ELF-1 (cell line): ENCODE measurements around the gene HS3ST5.
"Not testable (repeated sequence)": the region's sequence is repeated elsewhere in the genome, so short reads cannot be mapped to it uniquely, and the experiment has no call there.

Source experiments
- DNase-seq: peaks from one replicate; pipeline ENCODE4 v3.0.0-alpha.2; 2016; ENCODE audit warnings: low read depth, low spot score

HS3ST5 gene

DNA sequence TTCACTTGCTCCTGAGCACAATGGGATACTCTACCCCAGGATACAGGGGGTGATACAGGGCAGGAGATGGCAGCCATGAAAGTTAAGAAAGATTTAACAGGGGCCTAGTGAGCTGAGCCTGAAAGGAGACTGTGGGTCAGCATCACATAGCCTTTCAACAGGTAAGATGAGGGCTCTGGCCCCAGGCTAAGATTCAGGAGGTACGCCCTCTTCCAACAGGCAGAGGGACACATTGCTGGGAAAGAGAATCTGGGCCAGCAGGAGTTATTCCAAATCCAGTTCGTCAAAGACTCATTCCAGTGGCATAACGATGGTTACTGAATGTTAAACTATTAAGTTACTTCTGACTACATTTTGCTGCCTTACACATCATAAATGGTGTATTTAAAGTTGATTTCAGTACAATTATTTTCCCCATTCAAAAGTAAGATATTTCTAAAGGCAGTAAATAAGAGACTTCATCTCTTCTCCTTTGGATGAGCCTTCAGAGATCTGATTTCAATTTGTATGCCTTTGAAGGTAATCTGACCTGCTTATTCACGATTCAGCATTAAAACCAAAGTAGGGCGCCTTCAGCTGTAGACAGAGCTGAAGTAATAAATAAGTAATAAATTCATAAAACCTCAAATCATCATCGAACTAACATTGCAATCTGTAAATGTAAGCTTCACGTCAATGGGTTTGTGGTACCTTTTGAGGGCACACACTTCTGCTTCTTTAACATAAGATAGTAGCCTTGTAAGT lies 62.4 kb downstream of the HS3ST5 start:
- peak; percentile 6 for DNase-seq

DNA sequence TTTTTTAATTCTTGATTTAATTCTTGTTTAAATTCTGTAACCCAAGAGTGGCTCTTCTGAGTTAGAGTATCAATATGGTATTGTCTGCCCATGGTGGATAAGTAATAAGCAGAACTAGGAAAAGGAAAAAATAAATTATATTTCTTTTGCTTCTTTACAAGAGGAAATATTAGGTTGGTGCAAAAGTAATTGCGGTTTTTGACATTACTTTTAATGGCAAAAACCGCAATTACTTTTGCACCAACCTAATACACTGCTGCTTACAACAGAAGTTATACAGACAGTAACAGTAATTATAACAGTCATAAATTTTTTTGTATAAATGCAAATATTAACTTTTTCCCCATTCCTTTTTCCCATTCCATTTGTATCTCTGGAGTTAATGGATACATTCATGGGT lies 65.6 kb downstream of the HS3ST5 start:
- no peak for DNase-seq

DNA sequence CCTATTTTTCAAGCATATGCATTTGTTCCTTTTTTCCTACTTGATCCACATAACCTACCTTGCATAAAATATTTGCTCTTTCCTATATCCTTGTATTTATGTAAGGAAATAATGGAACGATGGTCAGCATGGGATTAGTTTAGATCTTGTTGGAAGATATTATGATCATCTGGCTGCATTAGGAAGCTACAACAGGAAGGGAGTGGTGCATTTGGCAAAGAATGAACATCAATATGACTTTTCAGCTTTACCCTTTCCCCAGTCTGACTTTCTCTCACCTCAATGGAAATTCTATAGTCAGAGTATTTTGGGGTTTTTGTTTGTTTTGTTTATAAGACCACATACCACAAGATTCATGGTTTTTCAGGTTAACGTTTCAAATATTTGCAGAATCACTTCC lies 66.0 kb downstream of the HS3ST5 start:
- DNase-seq, result no peak

DNA sequence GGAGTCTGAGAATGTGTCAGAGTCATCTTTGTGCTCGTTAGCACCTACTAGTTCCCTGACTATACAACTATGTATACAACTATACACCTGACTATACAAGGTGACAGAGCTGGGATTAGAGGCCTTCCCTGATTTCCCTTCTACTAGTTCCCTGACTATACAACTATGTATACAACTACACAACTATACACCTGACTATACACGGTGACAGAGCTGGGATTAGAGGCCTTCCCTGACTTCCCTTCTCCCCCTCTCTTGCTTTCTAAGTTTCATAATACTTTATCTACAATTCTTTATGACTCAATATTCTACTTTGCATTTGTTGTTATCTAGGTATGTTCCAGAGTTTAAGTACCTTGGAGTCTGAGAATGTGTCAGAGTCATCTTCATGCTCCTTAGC lies 68.0 kb downstream of the HS3ST5 start:
- DNase-seq, result no peak

DNA sequence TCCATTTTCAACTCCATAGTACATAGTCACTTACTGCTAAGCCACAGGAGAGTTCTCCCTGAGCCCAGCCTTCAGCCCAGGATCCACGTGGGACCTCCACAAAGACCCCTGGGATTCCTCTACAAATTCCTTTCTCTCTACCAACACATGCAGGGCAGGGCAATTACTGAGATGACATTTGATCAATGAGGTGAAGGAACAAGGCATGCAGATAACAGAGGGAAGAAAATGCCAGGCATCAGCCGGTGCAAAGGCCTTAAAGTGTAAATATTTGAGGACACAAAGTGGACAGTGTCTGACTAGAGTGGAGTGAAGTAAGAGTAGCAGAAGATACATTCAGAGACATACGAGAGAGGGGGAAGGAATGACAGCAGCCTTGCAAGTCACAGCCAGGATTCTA lies 70.2 kb downstream of the HS3ST5 start:
- peak; percentile 28 for DNase-seq

DNA sequence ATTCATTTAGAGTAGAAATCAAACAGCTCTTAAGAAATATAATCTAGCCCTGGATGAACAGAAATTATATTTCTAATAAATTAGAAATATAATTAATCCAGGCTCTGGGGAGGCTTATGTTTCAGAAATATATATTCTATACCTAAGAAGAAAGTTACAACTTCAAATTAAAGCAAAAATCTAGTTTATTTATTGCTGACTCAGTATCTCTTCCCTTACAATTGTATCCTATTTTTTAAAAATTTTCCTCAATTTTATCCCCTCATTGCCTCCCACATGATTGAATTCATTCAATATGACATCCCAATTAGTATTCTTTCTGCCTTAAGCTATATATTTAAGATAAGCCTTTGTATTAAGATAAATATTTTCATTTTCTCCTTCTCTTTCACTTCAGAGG lies 71.4 kb downstream of the HS3ST5 start:
- DNase-seq, result no peak

DNA sequence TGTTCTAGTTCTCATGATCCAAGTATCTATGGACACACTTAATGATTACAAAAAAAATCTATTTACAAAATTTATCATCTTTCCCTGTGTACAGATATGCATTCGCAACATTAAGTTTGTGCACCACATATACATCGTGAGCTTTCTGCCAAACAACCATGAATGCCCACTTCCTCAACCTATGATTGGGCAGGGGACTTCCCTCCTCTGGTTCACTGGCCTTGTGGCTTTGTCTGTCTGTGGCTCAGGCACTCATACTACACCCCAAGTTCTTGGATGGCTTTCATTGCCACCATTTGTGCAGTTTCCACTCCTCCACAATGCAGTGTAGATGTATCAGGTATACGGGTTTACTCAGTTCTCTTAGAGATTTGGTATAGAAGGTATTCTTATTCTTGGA lies 74.9 kb downstream of the HS3ST5 start:
- no peak for DNase-seq

DNA sequence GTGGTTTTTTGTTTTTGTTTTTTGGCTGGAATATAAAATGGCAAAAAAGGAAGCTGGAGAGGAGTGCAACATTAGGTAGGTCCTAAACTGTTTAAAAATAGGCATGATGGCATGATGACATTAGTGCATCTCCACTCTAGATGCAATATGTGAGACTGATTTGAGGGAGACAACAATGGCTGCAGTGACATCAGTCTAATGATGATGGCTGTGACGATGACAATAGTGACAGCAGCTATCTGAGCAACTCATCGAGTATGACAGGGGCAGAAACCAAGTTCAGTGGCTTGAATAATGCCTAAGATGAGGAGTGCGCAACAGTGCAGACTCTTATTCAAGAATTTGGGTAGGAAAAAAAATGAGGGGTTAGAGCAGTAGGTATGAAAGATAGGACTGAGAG lies 82.0 kb downstream of the HS3ST5 start:
- DNase-seq, result no peak

DNA sequence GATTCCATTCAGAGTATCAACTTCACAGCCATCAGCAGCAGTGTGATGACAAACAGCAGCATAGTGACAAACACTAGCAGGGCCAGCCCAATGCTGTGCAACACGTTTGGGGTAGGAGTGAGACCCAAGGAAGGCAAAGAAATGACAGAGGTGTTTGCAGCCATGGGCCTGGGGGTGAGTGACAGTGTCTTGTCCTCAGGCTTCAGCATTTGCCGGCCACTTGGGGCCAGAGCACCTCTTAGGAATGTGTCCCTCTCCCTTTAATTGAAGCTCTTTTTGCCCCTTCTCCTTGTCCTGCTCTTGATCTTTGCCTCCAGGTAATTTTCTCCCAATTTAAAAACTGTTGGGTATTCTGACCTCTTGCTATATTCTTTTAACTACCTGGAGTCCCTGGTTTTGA lies 84.4 kb downstream of the HS3ST5 start:
- DNase-seq, result peak; percentile 53

DNA sequence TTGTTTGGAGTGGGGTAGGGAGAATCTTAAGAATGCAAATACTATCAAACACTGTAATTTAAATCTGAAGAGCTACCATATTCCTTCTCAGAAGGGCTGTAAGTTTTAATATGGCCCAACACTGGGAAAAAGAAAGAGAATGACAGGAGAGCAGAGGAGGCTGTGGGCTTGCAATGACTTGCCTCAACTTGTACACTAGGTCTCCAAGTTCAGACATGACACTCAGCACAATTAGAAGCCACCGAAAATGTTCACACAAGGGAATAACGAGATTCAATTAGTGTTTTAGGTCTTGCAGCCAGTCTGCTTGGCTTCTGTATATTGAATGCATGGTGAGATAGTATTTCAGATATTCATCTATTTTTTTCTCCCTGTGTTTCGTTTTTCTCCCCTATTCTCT lies 89.4 kb downstream of the HS3ST5 start:
- DNase-seq, result no peak

DNA sequence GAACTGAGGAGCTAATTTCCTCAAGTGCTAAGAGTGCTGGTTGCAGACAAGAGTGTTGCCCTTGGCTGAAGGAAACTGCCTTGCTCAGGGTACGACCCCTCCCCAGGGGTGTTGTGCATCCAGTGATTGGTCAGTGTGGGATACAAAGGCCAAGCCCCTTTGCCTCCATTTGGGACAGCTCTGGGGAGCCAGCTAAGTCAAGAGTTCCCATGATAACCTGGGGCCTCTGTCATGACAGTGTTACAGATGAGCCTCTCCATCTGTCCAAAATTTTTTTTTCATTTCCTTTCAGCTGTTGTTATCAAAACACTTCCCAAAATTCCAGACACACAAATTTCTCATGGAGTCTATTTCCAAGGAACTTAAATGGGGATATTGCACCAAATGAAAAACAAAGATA lies 93.3 kb downstream of the HS3ST5 start:
- no peak for DNase-seq

DNA sequence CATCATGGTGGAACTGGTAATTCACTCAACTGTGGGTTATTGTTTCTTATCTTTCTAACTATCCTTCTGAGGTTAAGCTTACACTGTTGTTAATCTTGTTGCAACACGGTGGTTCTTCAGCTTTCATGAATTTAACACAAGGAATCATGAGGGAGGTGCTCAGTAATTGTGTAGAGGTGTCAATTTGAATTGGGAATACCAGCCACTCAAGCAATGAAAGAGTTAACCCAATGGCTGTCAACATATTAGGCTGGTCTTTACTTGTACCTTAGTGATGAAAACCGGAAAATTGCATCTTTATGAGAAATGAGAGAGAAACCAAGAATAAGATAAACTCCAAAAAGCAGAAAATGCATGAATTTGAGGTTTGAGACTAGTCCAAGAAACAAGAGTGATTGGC lies 95.7 kb downstream of the HS3ST5 start:
- DNase-seq, result no peak

DNA sequence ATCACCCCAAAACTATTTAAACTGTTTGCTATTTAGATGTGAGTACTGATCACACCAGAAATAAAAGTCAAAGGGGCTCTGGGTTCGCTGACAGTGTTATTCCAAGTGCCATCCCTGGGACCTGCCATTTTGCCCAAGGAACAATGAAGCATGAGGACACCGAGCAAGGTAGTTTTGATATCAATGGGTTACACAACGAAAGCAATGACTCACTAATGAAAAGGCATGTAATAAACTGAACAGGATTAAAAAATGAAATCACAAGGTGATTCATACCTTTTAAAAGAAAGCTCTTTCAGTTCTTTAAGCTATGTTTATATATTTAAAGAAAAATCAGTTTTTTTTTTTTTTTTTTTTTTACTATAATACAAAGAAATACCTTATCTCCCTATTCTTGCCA lies 102.0 kb downstream of the HS3ST5 start:
- no peak for DNase-seq

DNA sequence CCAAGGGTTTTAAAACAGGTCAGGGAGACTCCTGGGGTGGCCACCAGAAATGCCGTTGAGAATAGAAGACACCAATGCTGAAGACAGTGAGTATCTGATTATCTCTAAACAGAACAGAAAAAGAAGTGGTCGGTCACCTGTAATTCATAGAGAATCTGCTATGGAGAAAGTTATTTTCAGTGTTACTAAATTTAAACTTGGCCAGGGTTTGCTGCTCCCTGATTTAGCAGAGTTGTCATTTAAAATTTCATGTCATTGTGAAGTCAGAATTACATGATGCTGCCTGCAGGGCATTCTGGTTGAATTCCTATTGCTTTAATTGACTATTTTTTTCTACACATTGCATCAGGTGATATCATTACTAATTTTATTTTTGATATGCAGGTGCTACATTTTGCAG lies 114.1 kb downstream of the HS3ST5 start:
- no peak for DNase-seq

DNA sequence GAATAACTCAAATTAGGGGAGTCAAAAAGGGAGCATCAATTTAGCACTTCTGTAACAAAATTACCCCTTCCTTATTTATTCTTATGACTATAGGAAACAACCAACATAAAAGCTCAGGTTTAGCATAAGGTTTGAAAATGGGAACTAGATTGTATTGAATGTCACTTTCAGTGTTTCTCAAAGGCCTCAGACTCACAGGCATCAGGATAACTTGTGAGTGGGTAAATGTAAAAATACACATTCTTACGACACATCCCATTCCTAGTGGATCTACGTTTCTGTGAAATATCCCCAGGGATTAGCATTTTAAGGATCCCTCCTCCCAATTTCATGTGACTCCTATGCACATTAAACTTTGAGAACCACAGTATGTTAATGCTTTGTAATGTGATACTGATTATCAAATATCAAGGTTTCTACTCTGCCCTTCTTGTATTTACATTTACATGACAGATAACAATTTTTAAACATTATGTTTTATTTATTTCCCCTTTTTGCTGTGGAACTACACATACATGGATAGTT lies 114.8 kb downstream of the HS3ST5 start:
- DNase-seq, result no peak

DNA sequence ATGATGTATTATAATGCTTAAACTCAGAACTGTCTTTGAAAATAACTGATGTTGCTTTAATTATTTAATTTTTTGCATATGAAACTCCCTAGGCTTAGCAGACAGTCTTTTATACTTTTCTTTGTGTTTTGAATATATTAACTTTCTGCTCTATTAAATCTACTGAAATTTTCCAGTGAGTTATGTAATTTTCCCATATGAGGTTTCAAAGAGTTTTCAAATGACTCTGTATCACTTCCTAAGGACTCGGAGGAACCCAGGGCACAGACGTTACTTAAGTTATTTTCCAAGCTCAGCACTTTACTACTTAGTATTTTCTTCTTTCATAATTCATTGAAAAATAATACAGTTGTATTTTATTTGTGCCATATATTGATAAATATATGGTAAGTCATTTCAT lies 122.6 kb downstream of the HS3ST5 start:
- DNase-seq, result no peak

DNA sequence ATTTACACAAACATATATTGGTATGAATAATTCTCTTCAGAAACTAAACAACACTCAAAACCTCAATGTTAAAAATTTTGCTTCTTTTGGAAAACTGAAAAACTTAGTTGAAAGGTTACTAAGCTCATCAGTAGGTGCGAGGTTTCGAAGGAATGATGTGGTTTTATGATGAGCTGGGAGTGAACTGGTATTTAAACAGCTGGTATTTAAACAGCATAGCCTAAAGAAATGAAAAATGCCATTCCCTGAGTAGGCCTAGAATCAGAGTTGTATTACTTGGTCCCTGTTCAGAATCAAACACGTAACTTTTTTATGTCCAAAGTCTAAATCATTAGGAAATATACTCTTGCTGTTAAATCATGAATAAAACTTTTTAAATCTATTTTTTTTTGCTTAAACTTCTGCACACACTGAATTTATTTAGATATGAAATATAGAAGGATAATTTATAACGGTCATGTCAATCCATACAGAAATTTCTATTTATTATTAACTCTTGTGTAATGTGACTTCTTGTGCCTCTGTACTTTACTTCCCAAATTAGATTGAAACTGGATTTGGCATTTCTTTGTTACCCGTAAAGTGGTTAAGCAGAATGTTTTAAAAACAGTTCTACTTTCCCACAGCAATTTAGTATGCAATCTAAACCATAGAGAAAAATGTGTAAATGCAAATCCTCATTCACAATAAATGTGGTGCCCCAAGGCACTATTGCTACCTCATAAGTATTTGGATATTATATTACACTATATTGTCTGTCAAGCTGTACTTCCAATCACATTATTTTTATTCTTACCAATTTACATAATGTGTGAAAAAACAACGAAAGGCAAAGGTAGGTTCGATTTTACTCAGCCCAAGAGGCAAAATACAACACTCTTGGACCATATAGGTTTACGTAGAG lies 124.1 kb downstream of the HS3ST5 start:
- no peak for DNase-seq

DNA sequence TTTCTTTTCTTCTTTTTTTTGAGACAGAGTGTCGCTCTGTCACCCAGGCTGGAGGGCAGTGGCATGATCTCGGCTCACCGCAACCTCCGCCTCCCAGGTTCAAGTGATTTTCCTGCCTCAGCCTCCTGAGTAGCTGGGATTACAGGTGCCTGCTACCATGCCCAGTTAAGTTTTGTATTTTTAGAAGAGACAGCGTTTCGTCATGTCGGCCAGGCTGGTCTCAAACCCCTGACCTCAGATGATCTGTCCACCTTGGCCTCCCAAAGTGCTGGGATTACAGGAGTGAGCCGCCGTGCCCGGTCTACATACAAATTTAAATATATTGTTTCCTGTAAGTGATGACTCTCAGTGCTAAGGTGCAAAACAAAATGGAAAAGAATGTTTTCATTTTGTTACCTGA lies 124.8 kb downstream of the HS3ST5 start:
- DNase-seq, result not testable (repeated sequence)

DNA sequence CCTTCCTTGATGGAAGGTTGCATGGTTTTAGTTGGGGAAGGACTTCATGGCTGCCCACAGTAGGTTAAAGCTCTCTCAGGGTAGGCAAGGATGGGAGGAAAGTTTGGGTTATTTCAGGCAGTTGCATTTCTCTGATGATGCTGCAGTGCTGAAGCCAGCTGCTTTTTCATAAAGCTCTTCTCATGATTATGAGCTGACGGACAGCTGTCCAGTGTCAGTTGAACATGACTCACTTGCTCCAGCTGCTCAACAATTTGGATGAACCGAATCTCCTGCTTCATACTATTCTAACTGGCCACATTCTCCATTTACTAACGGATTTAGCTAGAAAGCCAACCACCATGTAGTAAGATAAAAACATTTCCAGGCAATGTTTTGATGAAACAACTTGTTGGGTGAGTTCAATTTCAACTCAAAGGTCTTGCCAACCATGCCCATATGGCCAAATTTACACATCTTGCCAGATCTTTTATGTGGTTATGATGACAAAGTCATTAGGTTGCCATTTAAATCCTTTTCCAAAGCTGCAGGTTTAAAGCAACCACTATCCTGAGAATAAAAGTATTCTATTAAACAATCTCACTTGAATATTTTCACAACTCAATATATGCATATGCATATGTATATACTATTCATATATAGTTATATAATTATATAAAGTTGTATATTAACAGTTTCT lies 125.9 kb downstream of the HS3ST5 start:
- DNase-seq, result no peak

DNA sequence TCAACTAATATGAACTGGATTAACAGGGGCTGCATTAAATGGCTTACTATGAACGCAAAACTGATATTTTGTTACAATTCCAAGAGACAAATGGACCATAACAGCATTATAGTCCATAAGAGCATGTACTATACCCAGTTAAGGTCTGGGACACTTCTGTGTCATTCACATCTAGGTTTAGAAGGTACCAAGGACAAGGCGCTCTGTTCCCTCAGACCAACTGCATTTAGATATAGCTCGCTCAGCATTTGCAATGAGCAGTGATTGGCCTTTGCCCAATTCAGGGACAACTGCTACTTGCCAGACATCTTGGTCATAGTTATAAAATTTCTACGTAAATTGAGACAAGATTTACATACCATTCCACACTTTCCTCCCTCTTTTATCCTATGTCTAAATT lies 132.4 kb downstream of the HS3ST5 start:
- no peak for DNase-seq

DNA sequence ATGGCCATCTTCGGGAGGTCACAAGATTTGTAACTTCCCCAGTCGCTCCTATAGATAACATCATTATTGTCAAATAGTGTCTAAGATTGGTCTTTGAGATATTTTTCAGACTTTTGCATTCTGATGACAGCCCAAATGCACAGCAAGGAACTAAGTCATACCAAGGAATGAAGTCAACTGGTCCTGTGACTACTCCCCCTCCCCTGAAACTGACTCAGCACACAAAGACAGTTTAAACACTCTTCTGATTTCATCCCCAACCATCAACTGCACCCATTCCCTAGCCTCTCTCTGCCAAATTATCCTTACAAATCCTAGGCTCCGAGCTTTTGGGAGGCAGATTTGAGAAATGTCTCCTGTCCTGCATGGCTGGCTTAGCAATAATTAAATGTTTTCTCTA lies 139.4 kb downstream of the HS3ST5 start:
- DNase-seq, result no peak

DNA sequence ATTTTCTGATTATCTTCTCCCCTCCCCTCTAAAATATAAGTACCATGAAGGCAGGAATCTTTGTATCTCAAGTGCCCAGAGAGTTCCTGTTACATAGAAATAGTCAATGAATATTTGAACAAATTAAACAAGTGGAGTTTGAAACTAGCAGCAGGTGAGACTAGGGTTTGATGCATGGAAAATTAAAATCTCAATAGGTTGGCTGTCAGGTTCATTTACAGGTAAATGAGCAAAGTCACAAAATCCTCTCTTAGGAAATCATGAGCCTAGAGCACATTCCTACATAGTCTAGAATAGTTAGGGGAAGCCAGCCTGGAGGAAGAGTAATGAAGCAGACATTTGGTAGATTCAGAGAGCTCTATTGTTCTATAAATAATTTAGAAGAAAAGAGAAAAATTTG lies 140.4 kb downstream of the HS3ST5 start:
- no peak for DNase-seq
